ENCODE measurements around the gene STX2.

STX2 gene

GRCh38 chr12:130800312-130800711 lies 38.7 kb downstream of the STX2 start:
- no peak for TF ChIP-seq CTCF (IDR thresholded peaks at IDR 0.05; ENCODE audit: insufficient read depth, low read length, missing control alignments)
- ChIA-PET CTCF (interaction anchor here (0.9 to 2.5 kb wide), 4 partner anchors 18 to 36 kb away, joined by 3 to 13 read pairs (median 6); no protein-coding TSS in a partner anchor), POLR2A (no interaction called here)
- H3K4me3 ChIP-seq (ENCODE audit: low read depth, low read length): no peak overlapping the region
- DNase-seq (ENCODE audit: low read depth, low spot score): no peak

GRCh38 chr12:130799051-130799450 lies 40.0 kb downstream of the STX2 start:
- DNase-seq (ENCODE audit: low read depth, low spot score): no peak
- CTCF ChIA-PET: interaction anchor here (0.9 to 2.5 kb wide), 2 partner anchors 21 to 27 kb away, joined by 5 to 13 read pairs; no protein-coding TSS in a partner anchor
- no peak for TF ChIP-seq CTCF (IDR thresholded peaks at IDR 0.05; ENCODE audit: insufficient read depth, low read length, missing control alignments)
- POLR2A ChIA-PET: no interaction called here
- no peak overlapping the region for H3K4me3 ChIP-seq (ENCODE audit: low read depth, low read length)

- POLR2A ChIA-PET: no interaction called here
- no peak for TF ChIP-seq CTCF (IDR thresholded peaks at IDR 0.05; ENCODE audit: insufficient read depth, low read length, missing control alignments)
- H3K4me3 ChIP-seq (ENCODE audit: low read depth, low read length): no peak overlapping the region
- DNase-seq (ENCODE audit: low read depth, low spot score): no peak
- CTCF ChIA-PET: no interaction called here
Measured at GRCh38 chr12:130796985-130797686, 41.9 kb downstream of the STX2 start.

- ChIA-PET CTCF (interaction anchor here (1.5 to 1.7 kb wide), 2 partner anchors 17 to 24 kb away, joined by 4 to 6 read pairs; no protein-coding TSS in a partner anchor), POLR2A (no interaction called here)
- no peak overlapping the region for H3K4me3 ChIP-seq (ENCODE audit: low read depth, low read length)
- DNase-seq (ENCODE audit: low read depth, low spot score): no peak
- TF ChIP-seq CTCF (IDR thresholded peaks at IDR 0.05; ENCODE audit: insufficient read depth, low read length, missing control alignments): no peak
Measured at GRCh38 chr12:130795906-130796305, 43.1 kb downstream of the STX2 start.

GRCh38 chr12:130793554-130793849 lies 45.5 kb downstream of the STX2 start:
- POLR2A ChIA-PET: no interaction called here
- DNase-seq (ENCODE audit: low read depth, low spot score): no peak
- no peak for TF ChIP-seq CTCF (IDR thresholded peaks at IDR 0.05; ENCODE audit: insufficient read depth, low read length, missing control alignments)
- CTCF ChIA-PET: no interaction called here
- no peak overlapping the region for H3K4me3 ChIP-seq (ENCODE audit: low read depth, low read length)

GRCh38 chr12:130792821-130793553 lies 46.1 kb downstream of the STX2 start:
- DNase-seq (ENCODE audit: low read depth, low spot score): no peak
- ChIA-PET CTCF (interaction anchor here (0.7 kb wide), 1 partner anchor 33 kb away, joined by 3 read pairs; no protein-coding TSS in a partner anchor), POLR2A (no interaction called here)

More at GRCh38 chr12:130792821-130793553, 46.1 kb downstream of the STX2 start:
- no peak for TF ChIP-seq CTCF (IDR thresholded peaks at IDR 0.05; ENCODE audit: insufficient read depth, low read length, missing control alignments)
- H3K4me3 ChIP-seq (ENCODE audit: low read depth, low read length): no peak overlapping the region
